ENCODE data around the gene SCUBE2. TPM values are rescaled to one million over a fixed set of nuclear protein-coding genes. Genes with fewer than 3 reads are reported as not detected.
"Not testable (repeated sequence)": the region's sequence is repeated elsewhere in the genome, so short reads cannot be mapped to it uniquely, and the experiment has no call there.

The SCUBE2 gene
- total RNA-seq, 1 donor from 2014 or later = 1.5 TPM

DNA sequence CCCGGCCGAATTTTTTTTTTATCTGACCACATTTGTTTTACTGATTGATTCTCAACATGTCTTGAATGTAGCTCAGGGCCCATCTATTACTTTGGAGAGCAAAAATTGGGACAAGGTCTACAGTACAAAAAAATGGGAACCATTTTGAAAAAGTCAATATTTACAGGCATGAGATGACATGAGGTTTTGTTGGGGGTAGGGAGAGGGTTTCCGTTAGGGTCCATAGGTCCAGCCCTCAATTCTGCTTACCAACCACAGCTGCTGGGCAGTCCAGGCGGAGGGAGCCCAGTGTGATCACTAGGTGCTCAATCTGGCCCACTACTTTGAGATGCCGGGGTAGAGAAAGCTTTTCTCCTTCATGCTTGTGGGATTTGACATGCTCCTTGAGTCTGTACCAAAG lies 105.9 kb downstream of the SCUBE2 start:
- Histone ChIP-seq H2AFZ (ENCODE audit: low read depth, low read length) (no peak overlapping the region), H3K4me2 (ENCODE audit: low read length) (no peak overlapping the region), H3K9ac (ENCODE audit: low read length) (no peak overlapping the region), H3K27me3 (ENCODE audit: insufficient read depth, low read length) (no peaks in the 10 kb centered on the region), H3K27ac (ENCODE audit: low read depth, low read length) (no peak overlapping the region), H4K20me1 (ENCODE audit: insufficient read depth, low read length) (peaks cover 5% of the 10 kb centered on the region), H3K79me2 (ENCODE audit: insufficient read depth, low read length) (no peaks in the 10 kb centered on the region), H3K36me3 (ENCODE audit: insufficient read depth, low read length) (no peaks in the 10 kb centered on the region), H3K4me3 (ENCODE audit: insufficient read depth, low read depth, low read length) (no peak overlapping the region), H3K4me1 (ENCODE audit: insufficient read depth, low read length) (peaks cover 14% of the 10 kb centered on the region), H3K9me3 (ENCODE audit: insufficient read depth, low read depth, low read length) (no peaks in the 10 kb centered on the region)
- Mint-ChIP-seq H3K36me3 (ENCODE audit: low read depth, unreplicated experiment) (peaks cover 7% of the 10 kb centered on the region), H3K4me1 (ENCODE audit: low read depth, unreplicated experiment) (peaks cover 19% of the 10 kb centered on the region), H3K9me3 (ENCODE audit: unreplicated experiment) (no peaks in the 10 kb centered on the region), H3K4me3 (ENCODE audit: unreplicated experiment) (no peak overlapping the region), H3K27ac (ENCODE audit: unreplicated experiment) (no peak overlapping the region), H3K27me3 (ENCODE audit: low read depth, unreplicated experiment) (peaks cover 2% of the 10 kb centered on the region)
- TF ChIP-seq, protein P1, sequence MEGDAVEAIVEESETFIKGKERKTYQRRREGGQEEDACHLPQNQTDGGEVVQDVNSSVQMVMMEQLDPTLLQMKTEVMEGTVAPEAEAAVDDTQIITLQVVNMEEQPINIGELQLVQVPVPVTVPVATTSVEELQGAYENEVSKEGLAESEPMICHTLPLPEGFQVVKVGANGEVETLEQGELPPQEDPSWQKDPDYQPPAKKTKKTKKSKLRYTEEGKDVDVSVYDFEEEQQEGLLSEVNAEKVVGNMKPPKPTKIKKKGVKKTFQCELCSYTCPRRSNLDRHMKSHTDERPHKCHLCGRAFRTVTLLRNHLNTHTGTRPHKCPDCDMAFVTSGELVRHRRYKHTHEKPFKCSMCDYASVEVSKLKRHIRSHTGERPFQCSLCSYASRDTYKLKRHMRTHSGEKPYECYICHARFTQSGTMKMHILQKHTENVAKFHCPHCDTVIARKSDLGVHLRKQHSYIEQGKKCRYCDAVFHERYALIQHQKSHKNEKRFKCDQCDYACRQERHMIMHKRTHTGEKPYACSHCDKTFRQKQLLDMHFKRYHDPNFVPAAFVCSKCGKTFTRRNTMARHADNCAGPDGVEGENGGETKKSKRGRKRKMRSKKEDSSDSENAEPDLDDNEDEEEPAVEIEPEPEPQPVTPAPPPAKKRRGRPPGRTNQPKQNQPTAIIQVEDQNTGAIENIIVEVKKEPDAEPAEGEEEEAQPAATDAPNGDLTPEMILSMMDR (IDR thresholded peaks at IDR 0.05; ENCODE audit: insufficient read depth, low read depth, low read length) = no peak
- no peak for TF ChIP-seq EZH2 (IDR thresholded peaks at IDR 0.05; ENCODE audit: insufficient read depth, low read length)
- DNase-seq (ENCODE audit: low read depth) (no peak), FAIRE-seq (no peak)

DNA sequence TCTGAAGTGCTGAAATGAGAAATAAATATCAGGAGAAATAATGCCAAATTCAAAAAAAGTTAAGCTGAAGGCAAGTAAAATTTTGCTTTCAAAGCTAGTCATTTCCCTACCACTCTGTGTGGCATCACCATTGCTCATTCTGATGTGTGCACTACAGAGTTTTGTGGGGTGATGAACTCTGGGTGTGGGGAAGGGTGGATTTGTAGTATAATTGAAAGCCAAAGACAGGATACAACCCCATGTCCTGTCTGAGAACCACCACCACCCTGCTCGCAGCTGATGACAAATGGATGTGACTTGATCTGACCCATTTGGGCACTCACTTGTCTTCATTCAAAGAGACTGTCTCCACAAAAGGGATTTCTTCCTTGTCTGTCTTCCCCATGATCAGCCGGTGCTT lies 107.8 kb downstream of the SCUBE2 start:
- Histone ChIP-seq H3K4me3 (ENCODE audit: insufficient read depth, low read depth, low read length) (no peak overlapping the region), H3K4me1 (ENCODE audit: insufficient read depth, low read length) (peaks cover 2% of the 10 kb centered on the region), H3K4me2 (ENCODE audit: low read length) (no peak overlapping the region), H3K79me2 (ENCODE audit: insufficient read depth, low read length) (no peaks in the 10 kb centered on the region), H3K27me3 (ENCODE audit: insufficient read depth, low read length) (no peaks in the 10 kb centered on the region), H3K36me3 (ENCODE audit: insufficient read depth, low read length) (no peaks in the 10 kb centered on the region), H3K9ac (ENCODE audit: low read length) (no peak overlapping the region), H3K9me3 (ENCODE audit: insufficient read depth, low read depth, low read length) (no peaks in the 10 kb centered on the region), H4K20me1 (ENCODE audit: insufficient read depth, low read length) (peaks cover 4% of the 10 kb centered on the region), H2AFZ (ENCODE audit: low read depth, low read length) (no peak overlapping the region), H3K27ac (ENCODE audit: low read depth, low read length) (no peak overlapping the region)
- no peak overlapping the region for H3K4me3 Mint-ChIP-seq (ENCODE audit: unreplicated experiment)
- no peak overlapping the region for H3K27ac Mint-ChIP-seq (ENCODE audit: unreplicated experiment)
- DNase-seq (ENCODE audit: low read depth) (no peak), FAIRE-seq (no peak)
- TF ChIP-seq, protein P1 (IDR thresholded peaks at IDR 0.05; ENCODE audit: insufficient read depth, low read depth, low read length) = no peak
- peaks cover 7% of the 10 kb centered on the region for H3K36me3 Mint-ChIP-seq (ENCODE audit: low read depth, unreplicated experiment)
- H3K27me3 Mint-ChIP-seq (ENCODE audit: low read depth, unreplicated experiment) = peaks cover 2% of the 10 kb centered on the region
- peaks cover 3% of the 10 kb centered on the region for H3K4me1 Mint-ChIP-seq (ENCODE audit: low read depth, unreplicated experiment)
- H3K9me3 Mint-ChIP-seq (ENCODE audit: unreplicated experiment) = no peaks in the 10 kb centered on the region

DNA sequence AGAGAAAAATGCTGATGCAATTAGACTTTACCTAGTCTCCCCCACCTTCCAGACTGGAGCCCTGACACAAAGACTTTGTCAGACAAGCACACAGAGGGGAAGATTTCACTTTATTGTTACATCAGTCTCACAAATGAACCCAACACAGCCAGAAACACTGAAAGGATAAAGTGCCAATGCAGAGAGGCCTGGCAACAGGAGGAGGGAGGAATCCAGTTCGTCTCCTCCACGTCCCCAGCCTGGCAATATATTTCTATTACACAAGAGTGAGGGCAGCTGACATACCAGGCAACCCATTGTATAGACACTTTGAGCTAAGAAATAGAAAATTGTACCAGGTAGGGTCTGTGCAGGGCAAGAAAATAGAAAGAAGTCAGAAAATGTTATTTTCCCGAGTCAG lies 110.9 kb downstream of the SCUBE2 start:
- no peaks in the 10 kb centered on the region for H3K27me3 ChIP-seq (ENCODE audit: insufficient read depth, low read length)
- FAIRE-seq = no peak
- peaks cover 2% of the 10 kb centered on the region for H3K36me3 Mint-ChIP-seq (ENCODE audit: low read depth, unreplicated experiment)

GRCh38 chr11:8979365-8979764 lies 112.0 kb downstream of the SCUBE2 start:
- not testable (repeated sequence) for H3K27me3 Mint-ChIP-seq (ENCODE audit: low read depth, unreplicated experiment); H3K4me3 ChIP-seq (ENCODE audit: insufficient read depth, low read depth, low read length); H3K27ac Mint-ChIP-seq (ENCODE audit: unreplicated experiment); H3K36me3 Mint-ChIP-seq (ENCODE audit: low read depth, unreplicated experiment); H3K9me3 ChIP-seq (ENCODE audit: insufficient read depth, low read depth, low read length); H3K36me3 ChIP-seq (ENCODE audit: insufficient read depth, low read length); H3K4me2 ChIP-seq (ENCODE audit: low read length); H3K4me1 ChIP-seq (ENCODE audit: insufficient read depth, low read length); H3K4me3 Mint-ChIP-seq (ENCODE audit: unreplicated experiment); FAIRE-seq; H3K9ac ChIP-seq (ENCODE audit: low read length); H2AFZ ChIP-seq (ENCODE audit: low read depth, low read length); H3K9me3 Mint-ChIP-seq (ENCODE audit: unreplicated experiment); H3K79me2 ChIP-seq (ENCODE audit: insufficient read depth, low read length); H3K27me3 ChIP-seq (ENCODE audit: insufficient read depth, low read length); DNase-seq (ENCODE audit: low read depth); H4K20me1 ChIP-seq (ENCODE audit: insufficient read depth, low read length); H3K4me1 Mint-ChIP-seq (ENCODE audit: low read depth, unreplicated experiment); H3K27ac ChIP-seq (ENCODE audit: low read depth, low read length)

More for the DNA sequence above, 110.9 kb downstream of the SCUBE2 start:
- no peak overlapping the region for H3K4me3 Mint-ChIP-seq (ENCODE audit: unreplicated experiment)
- no peak for TF ChIP-seq EZH2 (IDR thresholded peaks at IDR 0.05; ENCODE audit: insufficient read depth, low read length)
- TF ChIP-seq, protein P1 (IDR thresholded peaks at IDR 0.05; ENCODE audit: insufficient read depth, low read depth, low read length) = no peak
- Histone ChIP-seq H3K27ac (ENCODE audit: low read depth, low read length) (no peak overlapping the region), H4K20me1 (ENCODE audit: insufficient read depth, low read length) (no peaks in the 10 kb centered on the region), H3K4me1 (ENCODE audit: insufficient read depth, low read length) (no peaks in the 10 kb centered on the region), H3K9me3 (ENCODE audit: insufficient read depth, low read depth, low read length) (no peaks in the 10 kb centered on the region), H3K79me2 (ENCODE audit: insufficient read depth, low read length) (no peaks in the 10 kb centered on the region), H3K4me2 (ENCODE audit: low read length) (no peak overlapping the region), H3K4me3 (ENCODE audit: insufficient read depth, low read depth, low read length) (no peak overlapping the region), H3K9ac (ENCODE audit: low read length) (no peak overlapping the region), H2AFZ (ENCODE audit: low read depth, low read length) (no peak overlapping the region), H3K36me3 (ENCODE audit: insufficient read depth, low read length) (no peaks in the 10 kb centered on the region)
- no peak overlapping the region for H3K27ac Mint-ChIP-seq (ENCODE audit: unreplicated experiment)
- no peaks in the 10 kb centered on the region for H3K9me3 Mint-ChIP-seq (ENCODE audit: unreplicated experiment)
- DNase-seq (ENCODE audit: low read depth) = no peak
- peaks cover 2% of the 10 kb centered on the region for H3K27me3 Mint-ChIP-seq (ENCODE audit: low read depth, unreplicated experiment)
- no peaks in the 10 kb centered on the region for H3K4me1 Mint-ChIP-seq (ENCODE audit: low read depth, unreplicated experiment)
